Keratinocyte (primary cell): Measurements from ENCODE around the gene CCDC3.

Experiments
- CTCF ChIP-seq, 3 experiments: IDR thresholded peaks in 1 of 3; conservative IDR thresholded peaks in 1 of 3; optimal IDR thresholded peaks in 1 of 3; 2 replicates in 2 of 3; 3 replicates in 1 of 3; pipeline versions ENCODE3 to v1.5.1; 2011; ENCODE audit warnings: low read length in 3 of 3, mild to moderate bottlenecking in 3 of 3, moderate library complexity in 2 of 3, control low read depth in 1 of 3, inconsistent platforms in 1 of 3; ENCODE audit not compliant: insufficient read depth in 2 of 3; ENCODE audit errors: extremely low read depth in 1 of 3
- EZH2 ChIP-seq: IDR thresholded peaks from one replicate; pipeline ENCODE4 v1.6.1; 2012; ENCODE audit warnings: inconsistent platforms, mild to moderate bottlenecking, low read length, moderate library complexity

GRCh38 chr10:12908773-12909172 is 92.7 kb downstream of the CCDC3 start:
- TF ChIP-seq CTCF (optimal IDR thresholded peaks at IDR 0.05 in 1 of 3, IDR thresholded peaks at IDR 0.05 in 1 of 3, conservative IDR thresholded peaks at IDR 0.05 in 1 of 3; ENCODE audit: extremely low read depth in 1 of 3, insufficient read depth in 2 of 3, low read length in 3 of 3): no peak
- no peak for TF ChIP-seq EZH2
